ENCODE data around the gene KRT12.

Gene KRT12

DNA sequence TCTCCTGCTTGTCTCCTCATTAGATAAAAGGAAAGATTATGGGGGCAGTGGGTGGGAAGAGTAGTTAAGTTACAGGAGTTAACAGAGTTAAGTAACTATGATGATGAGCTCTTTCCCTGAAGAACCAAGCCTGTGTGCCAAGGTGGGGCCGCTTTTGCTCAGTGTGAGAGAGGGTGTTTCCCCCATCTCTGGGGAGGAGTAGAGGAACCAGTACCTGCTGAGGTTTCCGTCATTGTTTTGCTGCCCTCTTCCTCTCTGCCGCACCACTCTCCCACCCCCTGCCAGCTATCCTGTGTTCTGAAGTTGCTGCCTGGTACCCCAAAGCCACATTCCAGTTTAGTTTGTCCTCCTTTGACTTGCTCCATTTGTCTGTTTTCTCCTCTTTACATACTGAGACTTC, 23.8 kb downstream of the KRT12 start:
- no peak for DNase-seq (ENCODE audit: low read depth in 2 of 2)

- DNase-seq (ENCODE audit: low read depth in 2 of 2) = no peak
Observed at GRCh38 chr17:40841246-40841645, 25.8 kb downstream of the KRT12 start.

DNA sequence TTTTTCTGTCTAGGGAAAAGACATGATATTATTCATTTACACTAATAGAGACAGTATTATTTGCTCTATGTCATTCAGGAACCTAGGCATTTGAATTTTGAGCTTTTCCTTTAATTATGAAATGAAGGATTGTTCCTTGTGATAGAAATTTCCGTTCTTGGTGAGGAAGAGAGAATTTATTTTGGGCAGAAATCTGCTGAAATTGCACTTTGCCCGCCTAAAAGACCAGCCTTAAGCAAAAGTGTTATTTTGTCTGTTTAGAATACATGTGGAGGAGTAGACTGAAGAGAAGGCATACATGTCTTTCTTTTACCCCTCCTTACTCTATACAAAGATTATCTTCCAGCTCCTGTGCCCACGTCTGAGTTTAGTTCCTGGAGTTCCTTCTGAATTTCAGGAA, 27.8 kb downstream of the KRT12 start:
- no peak for DNase-seq (ENCODE audit: low read depth in 2 of 2)

- no peak for DNase-seq (ENCODE audit: low read depth in 2 of 2)
Observed at GRCh38 chr17:40836020-40836419, 31.0 kb downstream of the KRT12 start.

- DNase-seq (ENCODE audit: low read depth in 2 of 2) = no peak
Observed at GRCh38 chr17:40833882-40834281, 33.1 kb downstream of the KRT12 start.

DNA sequence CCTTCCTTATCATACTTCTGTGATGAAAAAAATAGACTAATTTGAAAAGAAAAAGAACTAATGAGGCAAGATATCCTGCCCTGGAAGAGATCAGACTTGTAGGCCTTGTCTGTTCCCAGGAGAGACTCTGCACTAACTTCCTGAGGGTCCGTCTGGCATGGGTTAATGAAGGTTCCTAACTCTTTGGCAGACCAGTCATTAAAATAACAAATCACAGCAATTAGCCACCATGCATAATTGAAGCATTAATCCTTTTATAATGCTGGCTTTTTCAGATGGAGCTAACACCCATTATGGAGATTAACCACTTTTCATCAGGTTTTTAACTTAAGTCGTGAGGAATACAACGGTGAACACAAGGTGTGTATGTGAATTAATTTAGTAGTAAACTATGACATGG, 34.2 kb downstream of the KRT12 start:
- no peak for DNase-seq (ENCODE audit: low read depth in 2 of 2)

GRCh38 chr17:40830085-40830776, 36.8 kb downstream of the KRT12 start:
- no peak for DNase-seq (ENCODE audit: low read depth in 2 of 2)

DNA sequence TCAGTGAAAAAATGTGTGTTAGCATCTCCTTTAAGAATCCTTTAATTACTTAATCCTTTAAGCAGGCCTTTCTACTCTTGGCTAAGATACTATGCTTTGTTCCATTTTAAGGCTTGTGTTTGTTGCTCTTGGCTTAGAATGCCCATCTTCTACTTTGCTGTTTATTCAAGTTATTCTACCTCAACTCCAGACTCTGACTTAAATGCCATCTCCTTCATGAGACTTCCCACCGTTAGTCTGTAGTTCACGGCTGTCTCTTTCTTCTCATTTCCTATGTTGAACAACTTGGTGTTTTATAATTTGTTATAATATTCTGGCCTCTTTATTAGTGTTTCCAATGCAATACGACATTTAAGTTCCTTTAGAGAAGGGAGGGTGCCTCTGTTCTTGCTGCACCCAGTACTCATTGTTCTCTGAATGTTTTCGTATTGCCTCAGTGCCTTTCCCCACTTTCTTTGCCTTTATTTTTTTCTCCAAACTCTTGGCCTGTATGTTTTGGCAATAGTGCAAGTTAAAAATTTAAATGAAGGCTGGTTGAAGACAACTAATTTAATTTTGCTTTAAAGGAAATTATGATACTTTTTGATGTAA, 38.5 kb downstream of the KRT12 start:
- DNase-seq (ENCODE audit: low read depth in 2 of 2) = no peak

DNA sequence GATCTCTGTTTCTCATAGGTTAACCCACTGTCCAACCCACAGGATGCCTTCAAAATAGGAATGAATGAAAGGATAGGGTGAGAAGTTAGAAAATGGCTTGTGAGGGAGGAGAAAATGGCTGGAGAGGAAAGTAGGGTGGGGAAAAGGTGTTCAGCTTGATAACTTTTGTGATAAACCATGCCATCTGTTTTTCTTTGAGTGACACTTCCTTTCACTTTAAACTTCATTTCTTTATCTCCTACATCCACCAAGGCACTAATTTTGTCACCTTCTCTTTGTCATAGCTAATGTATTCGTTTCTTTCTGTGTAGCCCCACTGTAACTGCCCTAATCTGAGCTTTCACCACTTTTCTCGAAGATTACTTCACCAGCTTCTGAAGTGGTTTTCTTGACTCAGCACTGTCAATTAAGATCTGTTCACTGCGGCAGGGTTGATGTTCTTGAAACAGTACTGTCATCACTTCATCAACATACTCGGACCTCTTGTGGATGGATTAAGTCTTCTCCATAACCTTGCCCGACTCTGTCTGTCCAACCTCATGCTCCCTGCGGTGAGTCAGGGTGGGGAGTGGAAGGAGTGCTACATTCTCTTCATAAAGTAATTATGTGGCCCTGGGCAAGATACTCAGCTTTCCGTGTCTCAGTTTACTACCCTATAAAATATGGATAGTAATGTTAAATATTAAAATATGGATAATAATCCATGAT, 39.1 kb downstream of the KRT12 start:
- no peak for DNase-seq (ENCODE audit: low read depth in 2 of 2)

GRCh38 chr17:40825599-40825998, 41.4 kb downstream of the KRT12 start:
- DNase-seq (ENCODE audit: low read depth in 2 of 2) = no peak

DNA sequence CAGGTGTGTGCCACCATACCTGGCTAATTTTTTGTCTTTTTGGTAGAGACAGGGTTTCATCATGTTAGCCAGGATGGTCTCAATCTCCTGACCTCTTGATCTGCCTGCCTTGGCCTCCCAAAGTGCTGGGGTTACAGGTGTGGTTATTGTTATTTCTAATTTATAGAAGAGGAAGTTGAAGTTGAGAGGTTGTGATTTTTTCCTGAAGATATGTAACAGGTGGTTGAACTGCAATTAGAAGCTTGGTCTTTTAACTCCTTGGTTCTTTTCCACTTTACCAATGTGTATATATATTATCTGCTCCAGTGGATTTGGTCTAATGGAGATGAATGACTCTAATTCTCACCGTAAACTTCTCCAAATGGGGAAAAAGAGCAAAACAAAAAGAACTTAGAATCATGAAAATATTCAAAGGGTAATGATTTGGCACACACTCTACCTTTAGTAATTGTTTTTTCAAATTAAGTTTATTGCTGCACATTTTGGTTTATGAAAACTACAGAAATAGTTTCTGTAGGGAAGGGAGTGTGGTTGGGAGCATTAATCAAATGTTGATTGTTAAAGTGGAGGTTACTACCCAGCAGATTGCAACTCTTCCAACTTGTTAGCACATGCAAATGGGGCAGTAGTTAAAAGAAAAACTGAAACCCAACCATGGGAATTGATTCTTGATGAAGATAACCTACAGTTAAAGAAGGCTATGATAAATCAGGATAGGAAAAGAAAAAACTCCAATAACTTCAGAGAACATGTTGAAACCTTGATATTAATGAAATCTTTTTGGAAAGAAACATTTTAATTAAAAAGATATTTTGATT, 42.8 kb downstream of the KRT12 start:
- DNase-seq (ENCODE audit: low read depth in 2 of 2) = no peak

- no peak for DNase-seq (ENCODE audit: low read depth in 2 of 2)
Observed at GRCh38 chr17:40822132-40822812, 44.8 kb downstream of the KRT12 start, which contains the start of gene KRT10. KRT10 (minus strand) TSS chr17:40822614; CDS start chr17:40822585, 29 bp downstream.

DNA sequence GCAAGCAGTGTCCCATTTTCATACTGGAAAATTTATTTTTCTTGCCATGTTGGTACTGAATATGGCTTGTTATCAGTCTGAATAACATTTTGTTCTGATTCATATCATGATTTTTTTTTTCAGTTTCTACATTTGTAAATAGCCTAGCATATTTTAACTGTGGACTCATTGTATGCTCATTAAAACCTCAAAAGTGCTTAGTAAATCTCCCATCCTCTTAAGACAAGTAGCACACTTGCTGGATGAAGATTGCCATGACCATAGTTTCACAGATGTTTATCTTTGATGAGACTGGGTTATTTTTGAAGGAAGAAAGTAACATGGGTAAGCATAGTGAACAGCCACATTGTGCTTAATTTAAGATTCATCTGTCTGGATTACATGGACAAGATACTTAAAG, 45.5 kb downstream of the KRT12 start:
- DNase-seq (ENCODE audit: low read depth in 2 of 2) = no peak

GRCh38 chr17:40820228-40820838, 46.7 kb downstream of the KRT12 start:
- no peak for DNase-seq (ENCODE audit: low read depth in 2 of 2)

DNA sequence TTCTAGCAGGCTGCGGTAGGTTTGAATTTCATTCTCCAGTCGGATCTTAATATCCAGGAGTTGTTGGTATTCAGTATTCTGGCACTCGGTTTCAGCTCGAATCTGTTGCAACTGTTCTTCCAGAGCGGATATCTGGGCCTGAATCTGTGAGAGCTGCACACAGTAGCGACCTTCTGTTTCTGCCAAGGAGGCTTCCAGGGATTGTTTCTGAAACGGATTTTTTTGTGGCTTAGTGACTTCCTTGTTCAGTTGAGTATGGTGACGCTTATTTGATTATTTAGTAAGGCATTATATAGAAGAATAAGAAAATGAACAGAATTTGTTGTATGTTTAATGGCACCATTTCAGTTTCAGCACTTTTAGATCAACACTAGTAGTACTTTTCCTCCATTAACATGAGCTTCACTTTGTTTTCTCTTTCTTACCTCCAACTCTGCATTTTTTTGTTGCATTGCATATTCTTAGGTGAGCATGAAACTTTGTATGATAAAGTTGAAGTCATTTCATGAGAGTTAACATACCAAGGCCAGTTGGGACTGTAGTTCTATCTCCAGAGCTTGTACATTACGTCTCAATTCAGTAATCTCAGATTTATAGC, 47.4 kb downstream of the KRT12 start:
- no peak for DNase-seq (ENCODE audit: low read depth in 2 of 2)

DNA sequence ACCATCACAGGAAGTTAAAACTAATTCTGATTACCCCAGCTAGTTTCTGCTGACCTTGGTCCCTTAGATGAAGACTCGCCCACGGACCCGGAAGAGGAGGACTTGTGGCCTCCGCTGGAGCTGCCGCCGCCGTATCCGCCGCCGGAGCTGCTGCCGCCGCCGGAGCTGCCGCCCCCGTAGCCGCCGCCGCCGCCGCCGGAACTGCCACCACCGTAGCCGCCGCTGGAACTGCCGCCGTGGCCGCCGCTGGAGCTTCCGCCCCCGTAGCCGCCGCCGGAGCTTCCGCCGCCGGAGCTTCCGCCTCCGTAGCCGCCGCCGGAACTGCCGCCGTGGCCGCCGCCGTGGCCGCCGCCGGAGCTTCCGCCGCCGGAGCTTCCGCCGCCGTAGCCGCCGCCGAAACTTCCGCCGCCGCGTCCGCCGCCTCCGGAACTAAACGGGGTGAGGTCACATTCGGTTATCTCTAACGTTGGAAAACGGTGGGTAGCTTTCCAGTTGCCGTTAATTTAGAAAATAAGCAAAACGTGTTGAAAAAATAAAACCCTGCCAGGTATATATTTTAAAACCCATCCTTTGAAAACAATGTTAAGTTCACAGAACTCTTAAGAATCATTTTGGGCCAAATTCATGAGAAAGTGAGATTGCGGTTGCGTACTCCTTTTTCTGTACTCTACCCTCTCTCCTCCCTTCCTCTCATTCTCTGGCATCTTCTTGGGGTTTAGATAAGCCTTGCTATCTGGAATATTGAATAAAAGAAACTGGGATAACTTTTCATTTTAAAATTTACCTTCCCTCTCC, 48.1 kb downstream of the KRT12 start:
- peak; percentile 68 to 80 for DNase-seq (ENCODE audit: low read depth in 2 of 2)

GRCh38 chr17:40818343-40818732, 48.7 kb downstream of the KRT12 start:
- DNase-seq (ENCODE audit: low read depth in 2 of 2) = no peak

DNA sequence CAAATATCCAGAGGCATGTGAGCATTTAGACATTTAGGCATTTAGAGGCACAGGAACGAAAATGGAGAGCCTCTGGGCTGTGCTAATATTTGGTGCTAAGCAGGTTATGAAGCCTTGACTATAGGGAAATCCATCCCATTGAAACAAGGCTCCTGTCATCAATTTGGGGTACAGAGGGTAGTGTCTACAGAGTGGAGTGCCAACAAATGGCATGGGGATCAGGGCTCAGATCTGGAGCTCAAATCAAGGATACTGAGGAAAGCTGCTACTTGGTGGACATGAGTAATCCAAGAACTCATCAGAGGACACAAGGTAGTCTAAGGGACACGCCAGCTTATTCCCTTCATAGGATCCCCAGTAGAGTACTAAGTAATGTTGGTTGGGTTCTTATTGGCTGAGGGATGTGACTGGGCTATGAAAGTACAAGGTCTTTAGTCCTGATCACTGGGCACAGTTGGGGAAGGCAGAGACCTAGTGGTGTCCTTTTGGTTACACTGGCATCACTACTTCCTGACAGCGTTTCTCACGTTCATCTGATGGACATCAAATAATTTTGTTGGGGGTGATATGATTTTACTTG, 49.8 kb downstream of the KRT12 start:
- DNase-seq (ENCODE audit: low read depth in 2 of 2) = no peak

GRCh38 chr17:40816569-40816968, 50.5 kb downstream of the KRT12 start:
- no peak for DNase-seq (ENCODE audit: low read depth in 2 of 2)

- DNase-seq (ENCODE audit: low read depth in 2 of 2) = no peak
Observed at GRCh38 chr17:40815381-40815780, 51.6 kb downstream of the KRT12 start.
